ENCODE measurements around the gene MED13L. TPM values are rescaled to one million over a fixed set of nuclear protein-coding genes. Genes with fewer than 3 reads are reported as not detected.

MED13L gene
- total RNA-seq, 2 experiments from 2014 or later, result 39.5 to 41.8 TPM

GRCh38 chr12:115947696-115948062 lies 329.8 kb downstream of the MED13L start:
- H3K4me3 Mint-ChIP-seq, result no peak overlapping the region
- no peak for DNase-seq
- H3K27me3 Mint-ChIP-seq, result no peaks in the 10 kb centered on the region
- no peaks in the 10 kb centered on the region for H3K36me3 Mint-ChIP-seq (ENCODE audit: low read depth)
- H3K27ac Mint-ChIP-seq, result no peak overlapping the region
- ChIA-PET CTCF (interaction anchor here (1.8 kb wide), 1 partner anchor 10 kb away, joined by 7 read pairs; no protein-coding TSS in a partner anchor), POLR2A (no interaction called here)
- intact Hi-C loops (cut with micrococcal nuclease), result no loop called here
- H3K4me1 Mint-ChIP-seq (ENCODE audit: low read depth), result no peaks in the 10 kb centered on the region
- H3K9me3 Mint-ChIP-seq, result no peaks in the 10 kb centered on the region
- no peak for ATAC-seq
- TF ChIP-seq CTCF (IDR thresholded peaks at IDR 0.05), result no peak

- DNase-seq (no peak), ATAC-seq (no peak)
- H3K36me3 Mint-ChIP-seq (ENCODE audit: low read depth), result no peaks in the 10 kb centered on the region
- intact Hi-C loops (cut with micrococcal nuclease), result no loop called here
- no peaks in the 10 kb centered on the region for H3K27me3 Mint-ChIP-seq
- H3K9me3 Mint-ChIP-seq, result no peaks in the 10 kb centered on the region
- CTCF ChIA-PET, result interaction anchor here (1.8 kb wide), 1 partner anchor 9 kb away, joined by 7 read pairs; no protein-coding TSS in a partner anchor
- no peak overlapping the region for H3K27ac Mint-ChIP-seq
- H3K4me3 Mint-ChIP-seq, result no peak overlapping the region
- H3K4me1 Mint-ChIP-seq (ENCODE audit: low read depth), result no peaks in the 10 kb centered on the region
- TF ChIP-seq CTCF (IDR thresholded peaks at IDR 0.05), result no peak
- POLR2A ChIA-PET, result no interaction called here
Measured at GRCh38 chr12:115946867-115947695, 330.4 kb downstream of the MED13L start.

- Mint-ChIP-seq H3K9me3 (no peaks in the 10 kb centered on the region), H3K4me3 (no peak overlapping the region), H3K4me1 (ENCODE audit: low read depth) (no peaks in the 10 kb centered on the region), H3K27me3 (peaks cover 2% of the 10 kb centered on the region), H3K27ac (no peak overlapping the region), H3K36me3 (ENCODE audit: low read depth) (no peaks in the 10 kb centered on the region)
- no peak for TF ChIP-seq CTCF (IDR thresholded peaks at IDR 0.05)
- intact Hi-C loops (cut with micrococcal nuclease), result no loop called here
- ChIA-PET POLR2A (no interaction called here), CTCF (interaction anchor here (1.1 to 1.8 kb wide), 3 partner anchors 8 to 763 kb away, joined by 4 to 7 read pairs (median 4); no protein-coding TSS in a partner anchor)
- no peak for DNase-seq
- no peak for ATAC-seq
Measured at GRCh38 chr12:115946092-115946491, 331.4 kb downstream of the MED13L start.

- Mint-ChIP-seq H3K27ac (no peak overlapping the region), H3K36me3 (ENCODE audit: low read depth) (no peaks in the 10 kb centered on the region), H3K27me3 (peaks cover 6% of the 10 kb centered on the region), H3K4me1 (ENCODE audit: low read depth) (no peaks in the 10 kb centered on the region), H3K4me3 (no peak overlapping the region), H3K9me3 (no peaks in the 10 kb centered on the region)
- no peak for TF ChIP-seq CTCF (IDR thresholded peaks at IDR 0.05)
- CTCF ChIA-PET, result interaction anchor here (1.1 to 1.4 kb wide), 2 partner anchors 28 to 763 kb away, joined by 4 read pairs; no protein-coding TSS in a partner anchor
- POLR2A ChIA-PET, result no interaction called here
- ATAC-seq (no peak), DNase-seq (no peak)
- intact Hi-C loops (cut with micrococcal nuclease), result no loop called here
Measured at GRCh38 chr12:115945491-115945885, 332.0 kb downstream of the MED13L start.

- Mint-ChIP-seq H3K27me3 (peaks cover 6% of the 10 kb centered on the region), H3K36me3 (ENCODE audit: low read depth) (no peaks in the 10 kb centered on the region), H3K27ac (no peak overlapping the region), H3K4me3 (no peak overlapping the region), H3K9me3 (no peaks in the 10 kb centered on the region), H3K4me1 (ENCODE audit: low read depth) (no peaks in the 10 kb centered on the region)
- DNase-seq (no peak), ATAC-seq (no peak)
- ChIA-PET POLR2A (no interaction called here), CTCF (interaction anchor here (0.6 to 1.4 kb wide), 2 partner anchors 385 to 764 kb away, joined by 3 to 4 read pairs; no protein-coding TSS in a partner anchor)
- no peak for TF ChIP-seq CTCF (IDR thresholded peaks at IDR 0.05)
- intact Hi-C loops (cut with micrococcal nuclease), result no loop called here
Measured at GRCh38 chr12:115944837-115945490, 332.5 kb downstream of the MED13L start.

Data from activated CD8-positive, alpha-beta T cell treated with anti-CD3 and anti-CD28 coated beads for 36 hours (primary cell).